Caco-2 (cell line): Measurements from ENCODE around the gene ZNF862. TPM values are rescaled to one million over a fixed set of nuclear protein-coding genes. Genes with fewer than 3 reads are reported as not detected.

Experiments
- BruUV-seq: library from RNA; stranded (reverse); fragments of 400-500 nt; replicated peaks from 2 replicates; lab custom pipeline; 2021; lab: Mats Ljungman, UMichigan
- CTCF ChIA-PET: fragments of 300-600 bp; sonication (Branson Sonifier 250); formaldehyde crosslinking; loops from one replicate; lab custom pipeline; 2022; ENCODE audit warnings: antibody characterized with exemption; lab: Charles Lee
- POLR2A ChIA-PET: fragments of 300-600 bp; sonication (Branson Sonifier 250); formaldehyde crosslinking; loops from one replicate; lab custom pipeline; 2022; ENCODE audit warnings: antibody characterized with exemption; lab: Charles Lee
- DNase-seq, 2 experiments: peaks; one replicate each; pipeline versions ENCODE4 v3.0.0 to v3.0.0-alpha.2; 2020 to 2022
- H3K27me3 ChIP-seq: replicated peaks from 2 replicates; pipeline ENCODE4 v1.6.0; 2011; ENCODE audit warnings: low read length; ENCODE audit not compliant: control insufficient read depth, insufficient read depth
- H3K36me3 ChIP-seq: 2 replicates; pipeline ENCODE4 v1.5.1; 2011; ENCODE audit warnings: low read length; ENCODE audit not compliant: control insufficient read depth, insufficient read depth
- H3K4me1 ChIP-seq: fragments of 250-450 bp; sonication (Bioruptor Pico); 2 replicates; pipeline ENCODE4 v1.5.1; 2020; ENCODE audit warnings: mild to moderate bottlenecking
- H3K4me3 ChIP-seq: 2 replicates; pipeline ENCODE4 v1.5.1; 2011; ENCODE audit warnings: low read depth, mild to moderate bottlenecking, control low read depth, low read length
- H3K9me3 ChIP-seq: fragments of 250-450 bp; sonication (Bioruptor Pico); 2 replicates; pipeline ENCODE4 v1.5.1; 2020; ENCODE audit warnings: mild to moderate bottlenecking, moderate library complexity
- H3K27ac Mint-ChIP-seq: one replicate; pipeline ENCODE4 v1.8.0; 2022; ENCODE audit warnings: mixed read lengths; ENCODE audit not compliant: unreplicated experiment
- H3K27me3 Mint-ChIP-seq: one replicate; pipeline ENCODE4 v1.8.0; 2022; ENCODE audit warnings: mixed read lengths; ENCODE audit not compliant: insufficient read depth, unreplicated experiment
- H3K36me3 Mint-ChIP-seq: one replicate; pipeline ENCODE4 v1.8.0; 2022; ENCODE audit warnings: mild to moderate bottlenecking, mixed read lengths; ENCODE audit not compliant: insufficient read depth, unreplicated experiment
- H3K4me1 Mint-ChIP-seq: one replicate; pipeline ENCODE4 v1.8.0; 2022; ENCODE audit warnings: low read depth, mixed read lengths; ENCODE audit not compliant: unreplicated experiment
- H3K4me3 Mint-ChIP-seq: one replicate; pipeline ENCODE4 v1.8.0; 2022; ENCODE audit warnings: mild to moderate bottlenecking, moderate library complexity, mixed read lengths; ENCODE audit not compliant: unreplicated experiment
- H3K9me3 Mint-ChIP-seq: one replicate; pipeline ENCODE4 v1.8.0; 2022; ENCODE audit warnings: mixed read lengths; ENCODE audit not compliant: unreplicated experiment
- intact Hi-C: fragments of 100-400 bp; cut with micrococcal nuclease; formaldehyde crosslinking; loops from one replicate; pipeline ENCODE4 v1.10.0; 2022; ENCODE audit not compliant: unreplicated experiment
- total RNA-seq: library from RNA; stranded (reverse); gene quantifications from 2 replicates; pipeline ENCODE4 v1.2.3, GENCODE V29; 2022
- TF ChIP-seq, protein P1 (sequence below), 2 experiments: fragments of 200-600 bp in 1 of 2; IDR thresholded peaks; 1 replicate in 1 of 2; 2 replicates in 1 of 2; pipeline versions ENCODE4 v1.5.1 to v1.8.0; 2011 to 2022; ENCODE audit warnings: antibody characterized with exemption in 1 of 2, control low read depth in 1 of 2, inconsistent platforms in 1 of 2, low read depth in 1 of 2, low read length in 1 of 2, mild to moderate bottlenecking in 1 of 2, moderate library complexity in 1 of 2; ENCODE audit not compliant: insufficient read depth in 1 of 2, severe bottlenecking in 1 of 2, unreplicated experiment in 1 of 2

ZNF862 gene
- total RNA-seq, 1 experiment from 2014 or later: 3.5 TPM

DNA sequence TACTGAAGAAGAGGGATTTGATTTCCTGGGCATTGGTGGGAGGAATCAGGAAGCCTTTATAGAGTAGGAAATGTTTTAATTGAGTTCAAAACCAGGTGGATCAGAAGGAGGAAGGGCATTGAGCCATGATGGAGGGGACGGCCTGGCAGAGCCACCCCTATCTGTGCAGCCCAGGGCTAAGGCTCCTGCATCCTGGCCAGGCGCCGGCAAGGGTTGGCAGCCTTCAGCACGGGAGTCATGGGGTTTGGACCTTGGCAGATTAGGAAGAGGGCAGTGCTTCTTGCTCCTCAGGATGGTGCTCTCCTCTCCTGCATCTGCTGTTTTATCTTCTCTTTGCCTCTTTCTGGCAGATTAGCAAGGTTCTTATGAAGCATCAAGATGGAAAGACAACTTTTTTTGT, 12.5 kb downstream of the ZNF862 start:
- DNase-seq: no peak
- H3K9me3 ChIP-seq: no peaks in the 10 kb centered on the region
- ChIA-PET CTCF (no interaction called here), POLR2A (no interaction called here)
- no peaks in the 10 kb centered on the region for H3K4me1 Mint-ChIP-seq
- TF ChIP-seq, protein P1, sequence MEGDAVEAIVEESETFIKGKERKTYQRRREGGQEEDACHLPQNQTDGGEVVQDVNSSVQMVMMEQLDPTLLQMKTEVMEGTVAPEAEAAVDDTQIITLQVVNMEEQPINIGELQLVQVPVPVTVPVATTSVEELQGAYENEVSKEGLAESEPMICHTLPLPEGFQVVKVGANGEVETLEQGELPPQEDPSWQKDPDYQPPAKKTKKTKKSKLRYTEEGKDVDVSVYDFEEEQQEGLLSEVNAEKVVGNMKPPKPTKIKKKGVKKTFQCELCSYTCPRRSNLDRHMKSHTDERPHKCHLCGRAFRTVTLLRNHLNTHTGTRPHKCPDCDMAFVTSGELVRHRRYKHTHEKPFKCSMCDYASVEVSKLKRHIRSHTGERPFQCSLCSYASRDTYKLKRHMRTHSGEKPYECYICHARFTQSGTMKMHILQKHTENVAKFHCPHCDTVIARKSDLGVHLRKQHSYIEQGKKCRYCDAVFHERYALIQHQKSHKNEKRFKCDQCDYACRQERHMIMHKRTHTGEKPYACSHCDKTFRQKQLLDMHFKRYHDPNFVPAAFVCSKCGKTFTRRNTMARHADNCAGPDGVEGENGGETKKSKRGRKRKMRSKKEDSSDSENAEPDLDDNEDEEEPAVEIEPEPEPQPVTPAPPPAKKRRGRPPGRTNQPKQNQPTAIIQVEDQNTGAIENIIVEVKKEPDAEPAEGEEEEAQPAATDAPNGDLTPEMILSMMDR (IDR thresholded peaks at IDR 0.05; ENCODE audit: insufficient read depth in 1 of 2, low read depth in 1 of 2, low read length in 1 of 2, severe bottlenecking in 1 of 2, unreplicated experiment in 1 of 2): no peak
- intact Hi-C loops: no loop called here
- peaks cover 14% of the 10 kb centered on the region for H3K27me3 Mint-ChIP-seq
- H3K4me1 ChIP-seq: no peaks in the 10 kb centered on the region
- no peaks in the 10 kb centered on the region for H3K27me3 ChIP-seq
- BruUV-seq: no TSS peak
- H3K9me3 Mint-ChIP-seq: no peaks in the 10 kb centered on the region
- H3K36me3 ChIP-seq: no peaks in the 10 kb centered on the region
- H3K4me3 Mint-ChIP-seq: no peak overlapping the region
- H3K27ac Mint-ChIP-seq: no peak overlapping the region
- no peak overlapping the region for H3K4me3 ChIP-seq
- H3K36me3 Mint-ChIP-seq: no peaks in the 10 kb centered on the region

DNA sequence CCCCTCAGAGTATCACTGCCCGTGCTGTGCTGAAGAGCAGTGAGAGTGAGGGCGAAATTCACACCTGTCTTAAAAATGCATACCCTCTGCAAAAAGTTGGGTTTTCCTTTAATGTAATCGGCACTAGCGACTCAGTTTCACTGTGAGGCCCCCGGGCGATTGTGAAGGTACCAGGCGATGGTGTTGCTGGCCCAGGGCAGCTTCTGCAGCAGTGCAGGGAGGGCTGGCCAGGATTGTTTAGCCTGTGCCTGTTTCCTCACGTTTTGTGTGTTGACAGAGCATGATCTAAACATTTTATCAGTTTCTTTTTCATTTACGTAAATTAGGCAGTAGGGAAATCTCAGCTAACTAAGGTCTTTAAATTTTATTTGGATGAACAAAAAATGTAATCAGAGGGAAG, 13.3 kb downstream of the ZNF862 start:
- TF ChIP-seq, protein P1 (IDR thresholded peaks at IDR 0.05; ENCODE audit: insufficient read depth in 1 of 2, low read depth in 1 of 2, low read length in 1 of 2, severe bottlenecking in 1 of 2, unreplicated experiment in 1 of 2): no peak
- Mint-ChIP-seq H3K27ac (no peak overlapping the region), H3K4me1 (no peaks in the 10 kb centered on the region), H3K4me3 (no peak overlapping the region), H3K9me3 (no peaks in the 10 kb centered on the region), H3K27me3 (peaks cover 14% of the 10 kb centered on the region), H3K36me3 (no peaks in the 10 kb centered on the region)
- H3K36me3 ChIP-seq: no peaks in the 10 kb centered on the region
- no peaks in the 10 kb centered on the region for H3K27me3 ChIP-seq
- intact Hi-C loops: no loop called here
- no peaks in the 10 kb centered on the region for H3K4me1 ChIP-seq
- CTCF ChIA-PET: no interaction called here
- no peak overlapping the region for H3K4me3 ChIP-seq
- no peak for DNase-seq
- H3K9me3 ChIP-seq: no peaks in the 10 kb centered on the region
- POLR2A ChIA-PET: no interaction called here
- no TSS peak for BruUV-seq

DNA sequence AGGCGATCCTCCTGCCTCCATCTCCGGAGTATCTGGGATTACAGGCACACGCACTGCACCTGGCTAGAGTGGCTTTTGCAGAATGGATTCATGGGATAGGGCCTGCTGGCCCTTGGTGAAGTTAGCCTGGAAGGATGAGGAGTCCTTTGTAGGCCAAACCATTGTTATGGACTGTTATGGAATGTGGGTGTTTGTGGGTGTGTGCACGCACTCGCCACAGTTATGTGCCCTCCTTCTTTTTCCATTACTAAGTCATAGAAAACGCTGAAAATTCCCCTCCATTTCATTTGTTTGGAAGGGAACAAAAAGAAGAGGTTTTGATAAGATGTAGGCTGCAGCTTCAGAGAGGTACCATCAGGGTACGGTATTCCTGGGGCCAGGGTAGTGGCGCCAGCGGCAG, 15.0 kb downstream of the ZNF862 start:
- no TSS peak for BruUV-seq
- H3K27me3 Mint-ChIP-seq: peaks cover 14% of the 10 kb centered on the region
- Histone ChIP-seq H3K36me3 (no peaks in the 10 kb centered on the region), H3K4me3 (no peak overlapping the region), H3K4me1 (no peaks in the 10 kb centered on the region), H3K27me3 (no peaks in the 10 kb centered on the region), H3K9me3 (no peaks in the 10 kb centered on the region)
- H3K9me3 Mint-ChIP-seq: no peaks in the 10 kb centered on the region
- intact Hi-C loops: no loop called here
- no peak overlapping the region for H3K27ac Mint-ChIP-seq
- POLR2A ChIA-PET: no interaction called here
- no peaks in the 10 kb centered on the region for H3K4me1 Mint-ChIP-seq
- CTCF ChIA-PET: no interaction called here
- no peak overlapping the region for H3K4me3 Mint-ChIP-seq
- no peaks in the 10 kb centered on the region for H3K36me3 Mint-ChIP-seq
- TF ChIP-seq, protein P1 (IDR thresholded peaks at IDR 0.05; ENCODE audit: insufficient read depth in 1 of 2, low read depth in 1 of 2, low read length in 1 of 2, severe bottlenecking in 1 of 2, unreplicated experiment in 1 of 2): no peak
- DNase-seq: no peak
